ENCODE measurements around the gene SULT1B1. TPM values are rescaled to one million over a fixed set of nuclear protein-coding genes. Genes with fewer than 3 reads are reported as not detected.
A peak's percentile ranks its signal among the peaks of the same experiment; 100 is the strongest.

SULT1B1 gene
- total and polyA plus RNA-seq, 11 donors = 0.15 to 1.1 (median 0.56) TPM

- H3K27me3 ChIP-seq = no peaks in the 10 kb centered on the region
- ATAC-seq = no peak
- DNase-seq = no peak
- peaks cover 0 to 6% (median 0%) of the 10 kb centered on the region in 12 donors for H3K4me1 ChIP-seq
- no peak overlapping the region for H3K27ac ChIP-seq
- no peaks in the 10 kb centered on the region for H3K36me3 ChIP-seq
- H3K9me3 ChIP-seq = no peaks in the 10 kb centered on the region
- 88 to 93% (median 91%) methylated on average over 2 of the region's 2 CpGs for WGBS, 4 donors
- no peak for TF ChIP-seq POLR2A (IDR thresholded peaks at IDR 0.05)
- TF ChIP-seq, protein P1, sequence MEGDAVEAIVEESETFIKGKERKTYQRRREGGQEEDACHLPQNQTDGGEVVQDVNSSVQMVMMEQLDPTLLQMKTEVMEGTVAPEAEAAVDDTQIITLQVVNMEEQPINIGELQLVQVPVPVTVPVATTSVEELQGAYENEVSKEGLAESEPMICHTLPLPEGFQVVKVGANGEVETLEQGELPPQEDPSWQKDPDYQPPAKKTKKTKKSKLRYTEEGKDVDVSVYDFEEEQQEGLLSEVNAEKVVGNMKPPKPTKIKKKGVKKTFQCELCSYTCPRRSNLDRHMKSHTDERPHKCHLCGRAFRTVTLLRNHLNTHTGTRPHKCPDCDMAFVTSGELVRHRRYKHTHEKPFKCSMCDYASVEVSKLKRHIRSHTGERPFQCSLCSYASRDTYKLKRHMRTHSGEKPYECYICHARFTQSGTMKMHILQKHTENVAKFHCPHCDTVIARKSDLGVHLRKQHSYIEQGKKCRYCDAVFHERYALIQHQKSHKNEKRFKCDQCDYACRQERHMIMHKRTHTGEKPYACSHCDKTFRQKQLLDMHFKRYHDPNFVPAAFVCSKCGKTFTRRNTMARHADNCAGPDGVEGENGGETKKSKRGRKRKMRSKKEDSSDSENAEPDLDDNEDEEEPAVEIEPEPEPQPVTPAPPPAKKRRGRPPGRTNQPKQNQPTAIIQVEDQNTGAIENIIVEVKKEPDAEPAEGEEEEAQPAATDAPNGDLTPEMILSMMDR (IDR thresholded peaks at IDR 0.05) = no peak
- intact Hi-C loops (cut with DNase I) = no loop called here
- no peak overlapping the region for H3K4me3 ChIP-seq
These were observed 43.8 kb downstream of the SULT1B1 start for GRCh38 chr4:69716654-69717053.

GRCh38 chr4:69714086-69714485 lies 46.3 kb downstream of the SULT1B1 start:
- WGBS, 4 donors = 59 to 86% (median 66%) methylated on average over 4 of the region's 4 CpGs

DNA sequence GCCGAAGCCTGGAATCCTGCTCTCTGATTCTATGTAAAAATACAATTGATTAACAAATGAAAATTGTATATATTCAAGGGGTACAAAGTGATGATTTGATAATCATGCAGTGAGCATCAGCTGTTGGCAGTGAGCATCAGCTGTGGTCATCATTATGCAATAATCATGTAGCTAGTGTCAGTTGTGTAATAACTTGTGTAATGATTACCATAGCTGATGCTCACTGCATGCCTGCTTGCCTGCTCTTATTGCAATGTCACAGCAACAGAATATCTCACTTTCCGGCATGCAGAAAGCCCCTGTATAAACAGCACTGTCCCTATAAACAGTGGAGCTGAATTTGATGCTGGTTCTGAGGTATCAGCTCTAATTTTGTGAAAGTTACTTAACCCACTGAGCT lies 46.8 kb downstream of the SULT1B1 start:
- intact Hi-C loops (cut with DNase I) = no loop called here
- 78 to 90% (median 89%) methylated on average over 2 of the region's 2 CpGs for WGBS, 4 donors
- peaks cover 0 to 2% (median 0%) of the 10 kb centered on the region in 12 donors for H3K4me1 ChIP-seq
- no peaks in the 10 kb centered on the region for H3K9me3 ChIP-seq
- H3K27ac ChIP-seq = no peak overlapping the region
- DNase-seq = no peak
- no peaks in the 10 kb centered on the region for H3K27me3 ChIP-seq
- TF ChIP-seq, protein P1 (IDR thresholded peaks at IDR 0.05) = no peak
- TF ChIP-seq POLR2A (IDR thresholded peaks at IDR 0.05) = no peak
- H3K4me3 ChIP-seq = no peak overlapping the region
- ATAC-seq = peak in 1 of 4 donors; percentile 41
- H3K36me3 ChIP-seq = no peaks in the 10 kb centered on the region

More at GRCh38 chr4:69714086-69714485, 46.3 kb downstream of the SULT1B1 start:
- no peak for TF ChIP-seq POLR2A (IDR thresholded peaks at IDR 0.05)
- TF ChIP-seq, protein P1 (IDR thresholded peaks at IDR 0.05) = no peak
- Histone ChIP-seq H3K4me3 (no peak overlapping the region), H3K4me1 (peaks cover 0 to 6% (median 0%) of the 10 kb centered on the region in 12 donors), H3K27me3 (no peaks in the 10 kb centered on the region), H3K9me3 (no peaks in the 10 kb centered on the region), H3K27ac (no peak overlapping the region), H3K36me3 (no peaks in the 10 kb centered on the region)
- ATAC-seq = no peak
- no peak for DNase-seq
- intact Hi-C loops (cut with DNase I) = no loop called here

DNA sequence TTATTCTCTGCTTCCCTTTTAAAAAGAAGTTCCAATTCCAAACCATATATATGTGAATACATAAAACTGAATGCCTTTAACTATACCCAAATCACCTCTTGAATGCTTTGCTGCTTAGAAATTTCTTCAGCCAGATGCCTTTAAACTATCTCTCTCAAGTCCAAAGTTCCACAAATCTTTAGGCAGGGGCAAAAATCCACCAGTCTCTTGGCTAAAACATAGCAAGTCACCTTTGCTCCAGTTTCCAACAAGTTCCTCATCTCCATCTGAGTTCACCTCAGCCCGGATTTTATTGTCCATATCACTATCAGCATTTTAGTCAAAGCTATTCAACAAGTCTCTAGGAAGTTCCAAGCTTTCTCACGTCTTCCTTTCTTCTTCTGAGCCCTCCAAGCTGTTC lies 49.8 kb downstream of the SULT1B1 start:
- 65 to 85% (median 78%) methylated on average over 2 of the region's 2 CpGs for WGBS, 4 donors
- intact Hi-C loops (cut with DNase I) = no loop called here
- no peaks in the 10 kb centered on the region for H3K9me3 ChIP-seq
- H3K27ac ChIP-seq = no peak overlapping the region
- no peak for DNase-seq
- no peaks in the 10 kb centered on the region for H3K4me1 ChIP-seq
- ATAC-seq = no peak
- no peaks in the 10 kb centered on the region for H3K36me3 ChIP-seq
- no peaks in the 10 kb centered on the region for H3K27me3 ChIP-seq
- no peak overlapping the region for H3K4me3 ChIP-seq
- no peak for TF ChIP-seq POLR2A (IDR thresholded peaks at IDR 0.05)
- TF ChIP-seq, protein P1 (IDR thresholded peaks at IDR 0.05) = no peak

Data from heart left ventricle (tissue), 16 donors.